Sigmoid colon (tissue), 7 donors: ENCODE measurements around the gene IL36RN. TPM values are rescaled to one million over a fixed set of nuclear protein-coding genes. Genes with fewer than 3 reads are reported as not detected.

Source experiments
- DNase-seq: peaks from one replicate; pipeline ENCODE4 v3.0.0-alpha.2; 2019
- H3K27ac ChIP-seq, 4 donors: fragments of 200-600 bp; sonication (generic); one replicate each; pipeline ENCODE4 v1.5.1; 2016 to 2019; ENCODE audit warnings: mild to moderate bottlenecking in 1 of 4
- H3K27me3 ChIP-seq, 3 donors: fragments of 200-600 bp; sonication (generic); one replicate each; pipeline ENCODE4 v1.5.1; 2019; ENCODE audit warnings: mild to moderate bottlenecking in 1 of 3
- H3K36me3 ChIP-seq, 4 donors: fragments of 200-600 bp; sonication (generic); one replicate each; pipeline ENCODE4 v1.5.1; 2016 to 2019
- H3K4me1 ChIP-seq, 4 donors: fragments of 200-600 bp; sonication (generic); one replicate each; pipeline ENCODE4 v1.5.1; 2017 to 2019
- H3K4me3 ChIP-seq, 4 donors: fragments of 200-600 bp; sonication (generic); one replicate each; pipeline ENCODE4 v1.5.1; 2017 to 2019; ENCODE audit warnings: mild to moderate bottlenecking in 2 of 4, moderate library complexity in 1 of 4
- H3K9me3 ChIP-seq, 4 donors: fragments of 200-600 bp in 3 of 4; sonication (generic) in 3 of 4; one replicate each; pipeline versions ENCODE4 v1.5.1 to v1.6.1; 2013 to 2019
- EP300 ChIP-seq, 4 donors: sonication (generic); formaldehyde crosslinking; IDR thresholded peaks; one replicate each; pipeline ENCODE4 v1.6.1; 2017; ENCODE audit warnings: antibody characterized with exemption in 4 of 4
- POLR2A ChIP-seq, 2 donors: fragments of 450-650 bp; IDR thresholded peaks; one replicate each; pipeline ENCODE4 v1.6.1; 2016; ENCODE audit warnings: antibody characterized with exemption in 2 of 2, mild to moderate bottlenecking in 2 of 2, moderate library complexity in 2 of 2
- POLR2AphosphoS5 ChIP-seq, 4 donors: sonication (generic); formaldehyde crosslinking; IDR thresholded peaks; one replicate each; pipeline ENCODE4 v1.6.1; 2017; ENCODE audit warnings: antibody characterized with exemption in 4 of 4
- WGBS, 2 donors: extraction: QIAGEN DNeasy Blood & Tissue Kit; methylation state at CpG; one replicate each; pipeline ENCODE4 v1.1.7; 2013; 5-methylcytosine and 5-hydroxymethylcytosine counted together
- intact Hi-C: fragments of 100-400 bp; cut with DNase I; formaldehyde crosslinking; loops from one replicate; pipeline ENCODE4 v1.15.1; 2023
- polyA plus RNA-seq, 3 donors: library from polyadenylated mRNA; stranded (reverse); fragments of 200-250 nt; gene quantifications; one replicate each; pipeline ENCODE4 v1.2.3, GENCODE V29; 2013
- total RNA-seq, 4 donors: library from RNA; depleted of rRNA; stranded (reverse); fragments of >200 nt; gene quantifications; one replicate each; pipeline ENCODE4 v1.1.0, GENCODE V29; 2016
- TF ChIP-seq, protein P1 (sequence below), 4 experiments: fragments of 450-650 bp in 3 of 4; fragments of 200-600 bp in 1 of 4; IDR thresholded peaks; one replicate each; pipeline ENCODE4 v1.5.1; 2016 to 2019; ENCODE audit warnings: antibody characterized with exemption in 4 of 4, mild to moderate bottlenecking in 3 of 4, moderate library complexity in 2 of 4
- donor health status: healthy with polysubstance abuse.
- donor health status: Bipolar disorder and iron deficiency.
- donor health status: healthy.

The IL36RN gene
- total and polyA plus RNA-seq, 7 donors, result 0.03 TPM; not detected in 6

DNA sequence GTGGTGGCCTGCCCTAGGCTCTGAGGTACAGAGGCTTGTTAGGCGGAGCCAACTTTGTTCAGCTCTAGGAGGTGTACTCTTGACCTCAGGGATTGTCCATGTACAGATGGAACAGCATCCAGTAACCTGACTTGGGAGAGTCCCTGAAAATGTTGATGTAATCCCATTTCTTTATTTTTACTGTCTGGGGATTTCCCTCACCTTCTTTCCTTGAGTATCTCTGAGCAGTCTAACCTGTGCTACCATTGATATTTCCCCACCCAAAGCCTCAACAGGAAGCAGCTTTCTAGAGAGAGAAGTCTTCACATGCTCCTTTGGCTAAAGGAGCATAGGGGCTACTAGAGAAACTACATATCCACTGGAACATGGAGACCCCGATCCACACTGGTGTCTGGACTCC lies 43.3 kb upstream of the IL36RN start:
- WGBS, 2 donors, result 90 to 91% methylated on average over 2 of the region's 2 CpGs
- no peak for DNase-seq
- Histone ChIP-seq H3K27me3 (no peaks in the 10 kb centered on the region), H3K36me3 (no peaks in the 10 kb centered on the region), H3K27ac (no peak overlapping the region), H3K9me3 (no peaks in the 10 kb centered on the region), H3K4me3 (no peak overlapping the region), H3K4me1 (no peaks in the 10 kb centered on the region)
- TF ChIP-seq, protein P1, sequence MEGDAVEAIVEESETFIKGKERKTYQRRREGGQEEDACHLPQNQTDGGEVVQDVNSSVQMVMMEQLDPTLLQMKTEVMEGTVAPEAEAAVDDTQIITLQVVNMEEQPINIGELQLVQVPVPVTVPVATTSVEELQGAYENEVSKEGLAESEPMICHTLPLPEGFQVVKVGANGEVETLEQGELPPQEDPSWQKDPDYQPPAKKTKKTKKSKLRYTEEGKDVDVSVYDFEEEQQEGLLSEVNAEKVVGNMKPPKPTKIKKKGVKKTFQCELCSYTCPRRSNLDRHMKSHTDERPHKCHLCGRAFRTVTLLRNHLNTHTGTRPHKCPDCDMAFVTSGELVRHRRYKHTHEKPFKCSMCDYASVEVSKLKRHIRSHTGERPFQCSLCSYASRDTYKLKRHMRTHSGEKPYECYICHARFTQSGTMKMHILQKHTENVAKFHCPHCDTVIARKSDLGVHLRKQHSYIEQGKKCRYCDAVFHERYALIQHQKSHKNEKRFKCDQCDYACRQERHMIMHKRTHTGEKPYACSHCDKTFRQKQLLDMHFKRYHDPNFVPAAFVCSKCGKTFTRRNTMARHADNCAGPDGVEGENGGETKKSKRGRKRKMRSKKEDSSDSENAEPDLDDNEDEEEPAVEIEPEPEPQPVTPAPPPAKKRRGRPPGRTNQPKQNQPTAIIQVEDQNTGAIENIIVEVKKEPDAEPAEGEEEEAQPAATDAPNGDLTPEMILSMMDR (IDR thresholded peaks at IDR 0.05), result no peak
- no peak for TF ChIP-seq POLR2AphosphoS5 (IDR thresholded peaks at IDR 0.05)
- no peak for TF ChIP-seq POLR2A (IDR thresholded peaks at IDR 0.05)
- intact Hi-C loops, result no loop called here

DNA sequence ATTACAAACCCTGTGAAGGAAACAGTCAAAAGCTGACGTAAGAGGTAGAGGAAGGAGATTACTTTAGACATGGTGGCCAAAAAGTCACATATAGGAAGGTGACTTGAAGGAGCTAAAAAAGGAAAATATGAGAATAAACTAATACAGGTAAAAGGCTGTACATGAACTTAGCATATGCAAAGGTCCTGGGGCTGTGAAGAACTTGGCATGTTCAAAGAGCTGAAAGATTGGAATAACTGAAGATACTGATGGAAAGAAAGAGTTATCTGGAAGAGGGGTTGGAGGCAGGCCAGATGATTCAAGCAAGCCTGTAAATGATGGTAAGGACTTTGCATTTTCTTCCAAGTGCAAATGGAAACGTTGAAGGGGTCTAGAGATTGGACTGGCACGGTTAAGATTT lies 40.5 kb upstream of the IL36RN start:
- H3K27ac ChIP-seq, result no peak overlapping the region
- H3K9me3 ChIP-seq, result no peaks in the 10 kb centered on the region
- TF ChIP-seq, protein P1 (IDR thresholded peaks at IDR 0.05), result no peak
- TF ChIP-seq POLR2AphosphoS5 (IDR thresholded peaks at IDR 0.05), result no peak
- no peak for TF ChIP-seq EP300 (IDR thresholded peaks at IDR 0.05)
- TF ChIP-seq POLR2A (IDR thresholded peaks at IDR 0.05), result no peak
- DNase-seq, result no peak
- H3K36me3 ChIP-seq, result no peaks in the 10 kb centered on the region
- intact Hi-C loops, result no loop called here
- 81 to 86% methylated on average over 3 of the region's 3 CpGs for WGBS, 2 donors
- H3K27me3 ChIP-seq, result no peaks in the 10 kb centered on the region
- H3K4me3 ChIP-seq, result no peak overlapping the region
- H3K4me1 ChIP-seq, result no peaks in the 10 kb centered on the region

DNA sequence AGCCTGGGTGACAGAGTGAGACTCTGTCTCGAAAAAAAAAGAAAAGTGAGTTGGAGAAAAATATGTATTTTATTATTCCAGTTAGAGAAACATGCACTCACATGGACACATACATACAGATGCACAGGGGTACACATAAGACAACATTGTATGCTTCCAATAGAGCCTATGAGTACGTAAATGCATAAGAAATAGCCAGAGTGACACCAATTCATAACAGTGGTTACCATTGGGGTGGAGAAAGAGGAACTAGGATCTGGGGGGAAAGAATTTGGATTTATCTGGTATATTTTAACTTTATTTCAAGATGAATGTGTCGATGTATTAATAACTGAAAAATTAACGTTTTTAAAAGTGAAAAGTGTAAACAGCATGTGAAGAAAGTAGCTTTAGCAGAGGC lies 37.7 kb upstream of the IL36RN start:
- H3K27me3 ChIP-seq, result no peaks in the 10 kb centered on the region
- 67 to 75% methylated on average over 4 of the region's 4 CpGs for WGBS, 2 donors

DNA sequence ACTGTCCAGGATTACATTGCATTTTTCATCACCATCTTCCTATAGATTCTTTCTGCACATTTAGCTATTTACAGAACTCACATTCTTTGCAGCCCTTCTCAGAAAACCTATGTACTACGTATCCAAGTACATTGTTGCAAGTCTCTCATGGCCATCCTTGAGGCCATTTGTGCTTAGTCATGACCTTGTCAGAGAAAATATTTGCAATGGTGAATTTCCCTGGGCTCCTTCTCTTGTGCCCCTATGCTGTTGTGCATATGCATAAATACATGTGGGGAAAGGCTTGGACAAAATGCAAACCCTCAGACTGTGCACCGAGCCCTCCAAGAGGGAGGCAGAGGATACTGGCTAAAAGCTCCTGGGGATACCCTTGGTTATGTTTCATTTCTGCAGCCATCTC lies 34.2 kb upstream of the IL36RN start:
- no peaks in the 10 kb centered on the region for H3K4me1 ChIP-seq
- H3K4me3 ChIP-seq, result no peak overlapping the region
- no peak for DNase-seq
- WGBS, 2 donors, result 94 to 95% methylated on average over 2 of the region's 2 CpGs
- H3K9me3 ChIP-seq, result no peaks in the 10 kb centered on the region
- TF ChIP-seq EP300 (IDR thresholded peaks at IDR 0.05) (no peak), POLR2A (IDR thresholded peaks at IDR 0.05) (no peak), POLR2AphosphoS5 (IDR thresholded peaks at IDR 0.05) (no peak)
- TF ChIP-seq, protein P1 (IDR thresholded peaks at IDR 0.05), result no peak
- intact Hi-C loops, result no loop called here
- H3K27me3 ChIP-seq, result peaks cover 0 to 6% (median 0%) of the 10 kb centered on the region in 3 donors
- no peak overlapping the region for H3K27ac ChIP-seq
- H3K36me3 ChIP-seq, result no peaks in the 10 kb centered on the region

More for the DNA sequence above, 37.7 kb upstream of the IL36RN start:
- Histone ChIP-seq H3K4me1 (no peaks in the 10 kb centered on the region), H3K36me3 (no peaks in the 10 kb centered on the region), H3K9me3 (no peaks in the 10 kb centered on the region), H3K4me3 (no peak overlapping the region), H3K27ac (no peak overlapping the region)
- intact Hi-C loops, result no loop called here
- DNase-seq, result no peak
- no peak for TF ChIP-seq POLR2A (IDR thresholded peaks at IDR 0.05)

DNA sequence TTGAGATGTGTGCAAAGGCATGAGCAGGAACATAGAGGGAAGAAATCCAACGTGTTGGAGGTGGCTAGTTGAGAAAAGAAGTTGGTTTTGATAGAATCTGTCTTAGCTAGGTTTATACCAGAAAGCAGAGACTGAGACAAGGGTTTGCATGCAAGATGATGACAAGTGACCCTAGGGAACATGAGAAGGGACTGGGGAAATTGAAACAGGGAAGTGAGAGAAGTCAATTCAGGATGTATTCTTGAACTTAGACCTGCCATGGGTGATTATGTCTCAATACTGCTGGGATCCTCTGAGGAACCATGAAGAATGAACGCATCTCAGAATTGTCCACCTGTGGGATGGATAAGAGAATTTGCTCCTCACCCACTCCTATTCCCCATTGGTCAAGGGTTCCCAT lies 33.3 kb upstream of the IL36RN start:
- Histone ChIP-seq H3K27ac (no peak overlapping the region), H3K4me3 (no peak overlapping the region), H3K4me1 (no peaks in the 10 kb centered on the region), H3K27me3 (peaks cover 0 to 6% (median 0%) of the 10 kb centered on the region in 3 donors), H3K9me3 (no peaks in the 10 kb centered on the region), H3K36me3 (no peaks in the 10 kb centered on the region)
- TF ChIP-seq POLR2A (IDR thresholded peaks at IDR 0.05), result no peak
- TF ChIP-seq EP300 (IDR thresholded peaks at IDR 0.05), result no peak
- TF ChIP-seq, protein P1 (IDR thresholded peaks at IDR 0.05), result no peak
- TF ChIP-seq POLR2AphosphoS5 (IDR thresholded peaks at IDR 0.05), result no peak
- intact Hi-C loops, result no loop called here
- DNase-seq, result no peak
- WGBS, 2 donors, result 55 to 60% methylated on average over 2 of the region's 2 CpGs
